ENCODE data around the gene SPATA9. TPM values are rescaled to one million over a fixed set of nuclear protein-coding genes. Genes with fewer than 3 reads are reported as not detected.

SPATA9 gene
- total and polyA plus RNA-seq, 4 donors, result 0.28 to 0.49 TPM; not detected in 2

GRCh38 chr5:95627971-95628810 lies 54.6 kb downstream of the SPATA9 start:
- TF ChIP-seq HNF4A (conservative IDR thresholded peaks at IDR 0.05) (peak in 1 of 2 donors; percentile 32), REST (IDR thresholded peaks at IDR 0.05) (no peak)
- H3K4me3 ChIP-seq (ENCODE audit: low read depth in 1 of 3, low read length in 3 of 3), result no peak overlapping the region
- H3K36me3 ChIP-seq (ENCODE audit: control insufficient read depth in 4 of 4, insufficient read depth in 3 of 4, low read depth in 1 of 4, low read length in 3 of 4), result no peaks in the 10 kb centered on the region
- H3K9ac ChIP-seq (ENCODE audit: low read depth in 1 of 2, low read length in 2 of 2), result no peak overlapping the region
- no peak for DNase-seq (ENCODE audit: low spot score)
- no peak overlapping the region for H3K27ac ChIP-seq (ENCODE audit: low read depth in 1 of 2, low read length in 2 of 2)
- 75% methylated on average over 4 of the region's 4 CpGs for WGBS
- no peaks in the 10 kb centered on the region for H3K4me1 ChIP-seq (ENCODE audit: control insufficient read depth in 4 of 4, insufficient read depth in 4 of 4, low read length in 3 of 4)
- no peaks in the 10 kb centered on the region for H3K9me3 ChIP-seq (ENCODE audit: control insufficient read depth in 4 of 4, low read length in 3 of 4)
- H3K27me3 ChIP-seq (ENCODE audit: control insufficient read depth in 4 of 4, insufficient read depth in 4 of 4, low read length in 3 of 4), result no peaks in the 10 kb centered on the region

GRCh38 chr5:95626701-95627100 lies 56.1 kb downstream of the SPATA9 start:
- Histone ChIP-seq H3K4me1 (ENCODE audit: control insufficient read depth in 4 of 4, insufficient read depth in 4 of 4, low read length in 3 of 4) (peaks cover 0 to 3% (median 2%) of the 10 kb centered on the region in 4 donors), H3K36me3 (ENCODE audit: control insufficient read depth in 4 of 4, insufficient read depth in 3 of 4, low read depth in 1 of 4, low read length in 3 of 4) (no peaks in the 10 kb centered on the region), H3K4me3 (ENCODE audit: low read depth in 1 of 3, low read length in 3 of 3) (no peak overlapping the region), H3K9ac (ENCODE audit: low read depth in 1 of 2, low read length in 2 of 2) (no peak overlapping the region), H3K27ac (ENCODE audit: low read depth in 1 of 2, low read length in 2 of 2) (no peak overlapping the region), H3K9me3 (ENCODE audit: control insufficient read depth in 4 of 4, low read length in 3 of 4) (no peaks in the 10 kb centered on the region), H3K27me3 (ENCODE audit: control insufficient read depth in 4 of 4, insufficient read depth in 4 of 4, low read length in 3 of 4) (no peaks in the 10 kb centered on the region)
- no peak for TF ChIP-seq TAF1 (conservative IDR thresholded peaks at IDR 0.05)
- no peak for TF ChIP-seq NR2F2 (IDR thresholded peaks at IDR 0.05)
- no peak for TF ChIP-seq FOXA1 (IDR thresholded peaks at IDR 0.05)
- TF ChIP-seq RXRA (IDR thresholded peaks at IDR 0.05), result no peak
- no peak for TF ChIP-seq YY1 (IDR thresholded peaks at IDR 0.05)
- TF ChIP-seq CTCF (IDR thresholded peaks at IDR 0.05; ENCODE audit: low read depth, low read length, missing input control), result no peak
- TF ChIP-seq HNF4G (IDR thresholded peaks at IDR 0.05), result no peak
- TF ChIP-seq RAD21 (IDR thresholded peaks at IDR 0.05), result no peak
- TF ChIP-seq JUND (IDR thresholded peaks at IDR 0.05), result no peak
- TF ChIP-seq SP1 (IDR thresholded peaks at IDR 0.05), result no peak
- no peak for TF ChIP-seq FOXA2 (IDR thresholded peaks at IDR 0.05)
- no peak for TF ChIP-seq GABPA (IDR thresholded peaks at IDR 0.05 in 1 of 2, conservative IDR thresholded peaks at IDR 0.05 in 1 of 2)
- TF ChIP-seq HNF4A (conservative IDR thresholded peaks at IDR 0.05), result no peak
- TF ChIP-seq EGR1 (IDR thresholded peaks at IDR 0.05; ENCODE audit: low read depth in 2 of 2), result no peak
- no peak for TF ChIP-seq ZBTB33 (IDR thresholded peaks at IDR 0.05)
- TF ChIP-seq ATF3 (IDR thresholded peaks at IDR 0.05), result no peak
- TF ChIP-seq MAX (IDR thresholded peaks at IDR 0.05), result no peak
- TF ChIP-seq REST (IDR thresholded peaks at IDR 0.05), result no peak
- no peak for DNase-seq (ENCODE audit: low spot score)
- WGBS, result 86% methylated on average over 1 of the region's 1 CpG

Measured in liver (tissue), 9 donors.